ENCODE results near the gene DTNA.

The DTNA gene

GRCh38 chr18:34738175-34738894 is 28.2 kb downstream of the DTNA start:
- Histone ChIP-seq H3K9me3 (ENCODE audit: control insufficient read depth in 5 of 5, low read length in 5 of 5) (no peaks in the 10 kb centered on the region), H3K27ac (ENCODE audit: low read depth, low read length) (no peak overlapping the region), H3K4me3 (ENCODE audit: low read depth in 1 of 5, low read length in 5 of 5) (no peak overlapping the region), H3K27me3 (ENCODE audit: control insufficient read depth in 5 of 5, insufficient read depth in 4 of 5, low read length in 5 of 5) (no peaks in the 10 kb centered on the region), H3K36me3 (ENCODE audit: control insufficient read depth in 5 of 5, insufficient read depth in 5 of 5, low read length in 5 of 5) (no peaks in the 10 kb centered on the region), H3K4me1 (ENCODE audit: control insufficient read depth in 5 of 5, insufficient read depth in 5 of 5, low read length in 5 of 5) (peaks cover 0 to 5% (median 0%) of the 10 kb centered on the region in 5 donors), H3K9ac (ENCODE audit: low read length in 5 of 5) (no peak overlapping the region)

DNA sequence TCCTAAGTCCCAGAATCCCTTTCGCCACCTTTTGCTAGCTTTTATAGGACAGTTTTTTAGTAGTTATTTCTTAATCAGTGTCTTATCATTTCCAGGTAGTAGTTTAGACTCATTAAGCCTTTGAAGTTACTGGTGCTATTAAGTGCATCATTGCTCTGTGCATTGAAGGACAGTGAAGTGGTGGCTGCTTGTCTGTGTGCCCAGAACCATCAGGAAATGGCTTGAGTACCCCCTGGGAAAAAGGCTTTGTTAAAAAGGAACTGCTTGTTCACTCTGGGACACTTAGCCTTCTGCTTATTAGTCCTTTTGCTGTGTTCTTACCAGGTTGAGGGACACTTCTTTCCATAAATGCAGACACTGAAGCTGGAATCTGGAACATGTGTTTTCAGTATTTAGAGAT is 30.0 kb downstream of the DTNA start:
- Histone ChIP-seq H3K4me1 (ENCODE audit: control insufficient read depth in 5 of 5, insufficient read depth in 5 of 5, low read length in 5 of 5) (peaks cover 0 to 5% (median 4%) of the 10 kb centered on the region in 5 donors), H3K27ac (ENCODE audit: low read depth, low read length) (no peak overlapping the region), H3K36me3 (ENCODE audit: control insufficient read depth in 5 of 5, insufficient read depth in 5 of 5, low read length in 5 of 5) (no peaks in the 10 kb centered on the region), H3K9me3 (ENCODE audit: control insufficient read depth in 5 of 5, low read length in 5 of 5) (no peaks in the 10 kb centered on the region), H3K4me3 (ENCODE audit: low read depth in 1 of 5, low read length in 5 of 5) (no peak overlapping the region), H3K27me3 (ENCODE audit: control insufficient read depth in 5 of 5, insufficient read depth in 4 of 5, low read length in 5 of 5) (no peaks in the 10 kb centered on the region), H3K9ac (ENCODE audit: low read length in 5 of 5) (no peak overlapping the region)

DNA sequence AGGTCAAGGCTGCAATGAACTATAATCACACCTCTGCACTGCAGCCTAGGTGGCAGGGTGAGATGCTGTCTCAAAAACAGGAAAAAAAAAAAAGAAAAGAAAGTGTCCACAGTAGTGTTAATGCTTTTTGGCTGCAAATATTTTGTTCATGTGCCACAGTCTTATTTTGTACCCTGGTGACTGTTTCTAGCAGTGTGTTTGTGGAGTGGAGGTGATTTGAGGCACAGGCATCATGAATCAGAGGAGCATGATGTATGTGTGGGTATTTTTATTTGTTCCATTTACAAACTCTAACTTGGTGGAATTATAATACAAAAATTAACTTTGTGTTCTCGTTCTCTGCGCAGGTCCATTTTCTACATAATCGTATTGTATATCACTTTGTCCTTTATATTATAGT is 30.6 kb downstream of the DTNA start:
- Histone ChIP-seq H3K4me3 (ENCODE audit: low read depth in 1 of 5, low read length in 5 of 5) (no peak overlapping the region), H3K36me3 (ENCODE audit: control insufficient read depth in 5 of 5, insufficient read depth in 5 of 5, low read length in 5 of 5) (no peaks in the 10 kb centered on the region), H3K9me3 (ENCODE audit: control insufficient read depth in 5 of 5, low read length in 5 of 5) (no peaks in the 10 kb centered on the region), H3K27ac (ENCODE audit: low read depth, low read length) (no peak overlapping the region), H3K4me1 (ENCODE audit: control insufficient read depth in 5 of 5, insufficient read depth in 5 of 5, low read length in 5 of 5) (peaks cover 0 to 5% (median 4%) of the 10 kb centered on the region in 5 donors), H3K9ac (ENCODE audit: low read length in 5 of 5) (no peak overlapping the region), H3K27me3 (ENCODE audit: control insufficient read depth in 5 of 5, insufficient read depth in 4 of 5, low read length in 5 of 5) (no peaks in the 10 kb centered on the region)

GRCh38 chr18:34741401-34741800 is 31.3 kb downstream of the DTNA start:
- peaks cover 0 to 5% (median 4%) of the 10 kb centered on the region in 5 donors for H3K4me1 ChIP-seq (ENCODE audit: control insufficient read depth in 5 of 5, insufficient read depth in 5 of 5, low read length in 5 of 5)
- H3K27ac ChIP-seq (ENCODE audit: low read depth, low read length) = no peak overlapping the region

DNA sequence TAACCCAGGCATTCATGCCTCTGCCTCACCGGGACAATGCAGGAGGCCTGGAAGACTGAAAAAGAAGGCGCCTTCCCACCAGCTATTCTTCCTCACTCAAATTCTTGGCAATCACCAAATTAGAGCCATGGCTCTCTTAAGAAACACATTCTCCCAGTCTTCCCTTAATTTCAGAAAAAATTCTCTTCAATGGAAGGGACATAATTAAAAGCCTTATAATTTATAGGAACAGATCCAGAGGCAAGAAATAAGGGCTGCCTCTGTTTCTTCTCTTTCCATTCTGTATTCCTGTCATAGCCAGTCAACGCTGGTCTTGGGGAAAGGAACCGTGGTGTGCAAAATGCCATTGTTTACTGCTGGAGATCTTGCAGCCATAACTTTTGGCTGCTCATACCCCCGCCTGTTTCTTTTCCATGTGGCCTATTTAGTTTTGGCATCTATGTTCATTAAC is 32.8 kb downstream of the DTNA start:
- H3K9me3 ChIP-seq (ENCODE audit: control insufficient read depth in 5 of 5, low read length in 5 of 5) = no peaks in the 10 kb centered on the region
- H3K36me3 ChIP-seq (ENCODE audit: control insufficient read depth in 5 of 5, insufficient read depth in 5 of 5, low read length in 5 of 5) = no peaks in the 10 kb centered on the region
- H3K9ac ChIP-seq (ENCODE audit: low read length in 5 of 5) = no peak overlapping the region
- peaks cover 0 to 5% (median 4%) of the 10 kb centered on the region in 5 donors for H3K4me1 ChIP-seq (ENCODE audit: control insufficient read depth in 5 of 5, insufficient read depth in 5 of 5, low read length in 5 of 5)
- H3K27me3 ChIP-seq (ENCODE audit: control insufficient read depth in 5 of 5, insufficient read depth in 4 of 5, low read length in 5 of 5) = no peaks in the 10 kb centered on the region
- H3K27ac ChIP-seq (ENCODE audit: low read depth, low read length) = no peak overlapping the region
- H3K4me3 ChIP-seq (ENCODE audit: low read depth in 1 of 5, low read length in 5 of 5) = no peak overlapping the region

More at GRCh38 chr18:34741401-34741800, 31.3 kb downstream of the DTNA start:
- no peaks in the 10 kb centered on the region for H3K36me3 ChIP-seq (ENCODE audit: control insufficient read depth in 5 of 5, insufficient read depth in 5 of 5, low read length in 5 of 5)
- H3K9me3 ChIP-seq (ENCODE audit: control insufficient read depth in 5 of 5, low read length in 5 of 5) = no peaks in the 10 kb centered on the region
- no peaks in the 10 kb centered on the region for H3K27me3 ChIP-seq (ENCODE audit: control insufficient read depth in 5 of 5, insufficient read depth in 4 of 5, low read length in 5 of 5)
- H3K4me3 ChIP-seq (ENCODE audit: low read depth in 1 of 5, low read length in 5 of 5) = no peak overlapping the region
- no peak overlapping the region for H3K9ac ChIP-seq (ENCODE audit: low read length in 5 of 5)

DNA sequence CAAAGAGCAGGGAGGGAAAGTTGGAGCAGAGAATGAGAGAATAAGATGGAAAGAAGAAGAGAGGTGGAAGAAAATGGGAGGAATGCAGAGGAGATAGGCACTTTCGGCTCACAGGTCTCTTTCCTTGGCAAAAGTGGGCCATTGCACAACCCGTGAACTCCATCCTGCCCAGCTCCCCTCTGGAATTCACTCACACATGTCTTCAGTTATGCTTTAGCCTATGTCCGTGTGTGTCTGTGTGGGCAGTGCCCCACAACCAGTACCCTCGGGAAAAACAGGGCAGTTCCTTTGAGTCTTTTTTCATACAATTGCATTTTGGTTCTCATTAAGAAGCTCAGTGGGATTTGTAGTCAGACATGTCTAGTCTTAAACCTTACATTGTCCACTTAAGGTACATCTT is 34.5 kb downstream of the DTNA start:
- H3K9me3 ChIP-seq (ENCODE audit: control insufficient read depth in 5 of 5, low read length in 5 of 5) = no peaks in the 10 kb centered on the region
- H3K36me3 ChIP-seq (ENCODE audit: control insufficient read depth in 5 of 5, insufficient read depth in 5 of 5, low read length in 5 of 5) = no peaks in the 10 kb centered on the region
- no peak overlapping the region for H3K27ac ChIP-seq (ENCODE audit: low read depth, low read length)
- H3K27me3 ChIP-seq (ENCODE audit: control insufficient read depth in 5 of 5, insufficient read depth in 4 of 5, low read length in 5 of 5) = no peaks in the 10 kb centered on the region
- H3K9ac ChIP-seq (ENCODE audit: low read length in 5 of 5) = no peak overlapping the region
- no peak overlapping the region for H3K4me3 ChIP-seq (ENCODE audit: low read depth in 1 of 5, low read length in 5 of 5)
- H3K4me1 ChIP-seq (ENCODE audit: control insufficient read depth in 5 of 5, insufficient read depth in 5 of 5, low read length in 5 of 5) = peaks cover 0 to 5% (median 4%) of the 10 kb centered on the region in 5 donors

DNA sequence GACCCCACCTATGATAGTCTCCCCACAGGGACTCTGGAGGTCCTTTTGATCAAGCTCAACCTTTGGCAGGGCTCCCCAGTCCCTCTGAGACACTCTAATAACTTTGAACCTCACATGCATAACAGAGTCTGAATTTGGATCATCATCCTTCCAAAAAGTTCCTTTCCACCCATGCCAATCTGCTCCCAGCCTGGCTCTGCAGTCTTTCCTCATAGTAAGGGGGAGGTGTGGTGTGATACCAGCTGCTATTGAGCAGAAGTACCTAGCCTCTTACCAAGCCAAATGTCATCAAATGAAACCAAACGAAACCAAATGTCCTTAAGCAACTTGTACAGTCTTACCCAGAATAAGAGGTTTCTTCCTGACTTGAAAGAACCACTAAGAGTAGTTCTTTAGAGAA is 36.5 kb downstream of the DTNA start:
- no peaks in the 10 kb centered on the region for H3K9me3 ChIP-seq (ENCODE audit: control insufficient read depth in 5 of 5, low read length in 5 of 5)
- H3K36me3 ChIP-seq (ENCODE audit: control insufficient read depth in 5 of 5, insufficient read depth in 5 of 5, low read length in 5 of 5) = no peaks in the 10 kb centered on the region
- H3K4me3 ChIP-seq (ENCODE audit: low read depth in 1 of 5, low read length in 5 of 5) = no peak overlapping the region
- H3K9ac ChIP-seq (ENCODE audit: low read length in 5 of 5) = no peak overlapping the region
- H3K4me1 ChIP-seq (ENCODE audit: control insufficient read depth in 5 of 5, insufficient read depth in 5 of 5, low read length in 5 of 5) = peaks cover 0 to 4% (median 0%) of the 10 kb centered on the region in 5 donors
- H3K27ac ChIP-seq (ENCODE audit: low read depth, low read length) = no peak overlapping the region
- H3K27me3 ChIP-seq (ENCODE audit: control insufficient read depth in 5 of 5, insufficient read depth in 4 of 5, low read length in 5 of 5) = no peaks in the 10 kb centered on the region

GRCh38 chr18:34749721-34750120 is 39.6 kb downstream of the DTNA start:
- H3K36me3 ChIP-seq (ENCODE audit: control insufficient read depth in 5 of 5, insufficient read depth in 5 of 5, low read length in 5 of 5) = no peaks in the 10 kb centered on the region
- no peak overlapping the region for H3K9ac ChIP-seq (ENCODE audit: low read length in 5 of 5)
- no peaks in the 10 kb centered on the region for H3K27me3 ChIP-seq (ENCODE audit: control insufficient read depth in 5 of 5, insufficient read depth in 4 of 5, low read length in 5 of 5)
- H3K4me3 ChIP-seq (ENCODE audit: low read depth in 1 of 5, low read length in 5 of 5) = no peak overlapping the region
- no peak overlapping the region for H3K27ac ChIP-seq (ENCODE audit: low read depth, low read length)
- H3K4me1 ChIP-seq (ENCODE audit: control insufficient read depth in 5 of 5, insufficient read depth in 5 of 5, low read length in 5 of 5) = peaks cover 0 to under 1% (median 0%) of the 10 kb centered on the region in 5 donors
- no peaks in the 10 kb centered on the region for H3K9me3 ChIP-seq (ENCODE audit: control insufficient read depth in 5 of 5, low read length in 5 of 5)

- Histone ChIP-seq H3K9me3 (ENCODE audit: control insufficient read depth in 5 of 5, low read length in 5 of 5) (no peaks in the 10 kb centered on the region), H3K4me1 (ENCODE audit: control insufficient read depth in 5 of 5, insufficient read depth in 5 of 5, low read length in 5 of 5) (no peaks in the 10 kb centered on the region), H3K4me3 (ENCODE audit: low read depth in 1 of 5, low read length in 5 of 5) (no peak overlapping the region), H3K27me3 (ENCODE audit: control insufficient read depth in 5 of 5, insufficient read depth in 4 of 5, low read length in 5 of 5) (no peaks in the 10 kb centered on the region), H3K9ac (ENCODE audit: low read length in 5 of 5) (no peak overlapping the region), H3K27ac (ENCODE audit: low read depth, low read length) (no peak overlapping the region), H3K36me3 (ENCODE audit: control insufficient read depth in 5 of 5, insufficient read depth in 5 of 5, low read length in 5 of 5) (peaks cover 0 to 4% (median 0%) of the 10 kb centered on the region in 5 donors)
These were observed 42.0 kb downstream of the DTNA start for GRCh38 chr18:34752056-34752455.

DNA sequence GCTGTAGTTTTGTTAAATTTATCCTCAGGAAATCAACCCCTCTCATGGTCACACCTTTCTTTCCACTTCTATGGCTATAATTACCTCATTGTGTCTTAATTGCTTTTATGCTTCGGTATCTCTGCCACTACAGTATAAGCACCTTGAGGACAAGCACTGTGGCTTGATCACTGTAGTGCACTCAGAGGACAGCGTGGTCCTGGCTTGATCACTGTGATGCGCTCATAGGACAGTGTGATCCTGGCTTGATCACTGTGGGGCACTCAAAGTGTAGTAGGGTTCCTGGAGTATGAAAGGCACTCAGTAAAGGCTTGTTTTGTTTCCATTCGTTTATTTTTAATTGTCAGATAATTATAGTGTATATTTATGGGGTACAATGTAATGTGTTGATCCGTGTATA is 44.2 kb downstream of the DTNA start:
- H3K27me3 ChIP-seq (ENCODE audit: control insufficient read depth in 5 of 5, insufficient read depth in 4 of 5, low read length in 5 of 5) = no peaks in the 10 kb centered on the region
- no peak overlapping the region for H3K9ac ChIP-seq (ENCODE audit: low read length in 5 of 5)
- no peak overlapping the region for H3K4me3 ChIP-seq (ENCODE audit: low read depth in 1 of 5, low read length in 5 of 5)
- no peak overlapping the region for H3K27ac ChIP-seq (ENCODE audit: low read depth, low read length)
- H3K9me3 ChIP-seq (ENCODE audit: control insufficient read depth in 5 of 5, low read length in 5 of 5) = no peaks in the 10 kb centered on the region
- peaks cover 0 to 8% (median 0%) of the 10 kb centered on the region in 5 donors for H3K36me3 ChIP-seq (ENCODE audit: control insufficient read depth in 5 of 5, insufficient read depth in 5 of 5, low read length in 5 of 5)
- no peaks in the 10 kb centered on the region for H3K4me1 ChIP-seq (ENCODE audit: control insufficient read depth in 5 of 5, insufficient read depth in 5 of 5, low read length in 5 of 5)
